DMS53 treated with DMSO at 0.1 percent for 48 hours (cell line): Measurements from ENCODE around the gene LTBP2.

Experiments used
- DNase-seq: peaks from one replicate; lab custom pipeline; 2025; ENCODE audit not compliant: unreplicated experiment; lab: John Stamatoyannopoulos, UW

LTBP2 gene

GRCh38 chr14:74573421-74574089, 38.5 kb downstream of the LTBP2 start:
- DNase-seq: no peak

- DNase-seq: no peak
These were observed 39.2 kb downstream of the LTBP2 start for GRCh38 chr14:74572726-74573301.

- no peak for DNase-seq
These were observed 39.9 kb downstream of the LTBP2 start for GRCh38 chr14:74571901-74572725.

GRCh38 chr14:74571441-74571841, 40.6 kb downstream of the LTBP2 start:
- no peak for DNase-seq

GRCh38 chr14:74570696-74571095, 41.3 kb downstream of the LTBP2 start:
- DNase-seq: no peak

GRCh38 chr14:74569806-74570591, 42.0 kb downstream of the LTBP2 start:
- DNase-seq: no peak

GRCh38 chr14:74569387-74569786, 42.6 kb downstream of the LTBP2 start:
- DNase-seq: no peak

GRCh38 chr14:74568911-74569310, 43.1 kb downstream of the LTBP2 start:
- DNase-seq: no peak

GRCh38 chr14:74568380-74568649, 43.7 kb downstream of the LTBP2 start:
- no peak for DNase-seq

GRCh38 chr14:74567646-74568379, 44.2 kb downstream of the LTBP2 start:
- no peak for DNase-seq

- DNase-seq: no peak
These were observed 44.8 kb downstream of the LTBP2 start for GRCh38 chr14:74567219-74567618.

- no peak for DNase-seq
These were observed 45.6 kb downstream of the LTBP2 start for GRCh38 chr14:74566174-74567141.

- DNase-seq: no peak
These were observed 48.4 kb downstream of the LTBP2 start for GRCh38 chr14:74563586-74564159.

- no peak for DNase-seq
These were observed 48.8 kb downstream of the LTBP2 start for GRCh38 chr14:74563233-74563585.

GRCh38 chr14:74562515-74563232, 49.4 kb downstream of the LTBP2 start:
- no peak for DNase-seq

GRCh38 chr14:74558655-74559054, 53.4 kb downstream of the LTBP2 start:
- DNase-seq: no peak

- DNase-seq: no peak
These were observed 54.3 kb downstream of the LTBP2 start for GRCh38 chr14:74557691-74558090.

GRCh38 chr14:74555476-74556050, 56.5 kb downstream of the LTBP2 start:
- DNase-seq: no peak
